Left cardiac atrium (tissue), 4 donors: Measurements from ENCODE around the gene ITPK1. TPM values are rescaled to one million over a fixed set of nuclear protein-coding genes. Genes with fewer than 3 reads are reported as not detected.
"Not testable (repeated sequence)": the region's sequence is repeated elsewhere in the genome, so short reads cannot be mapped to it uniquely, and the experiment has no call there.

Experiments
- ATAC-seq, 2 donors: fragments of 200-7000 bp; cut with Tn5 transposase; one replicate each; pipeline ENCODE4 v1.9.1; 2020; ENCODE audit warnings: mild to moderate bottlenecking in 2 of 2, moderate library complexity in 2 of 2
- DNase-seq: peaks from one replicate; pipeline ENCODE4 v3.0.0-alpha.2; 2020
- intact Hi-C, 2 donors: fragments of 100-400 bp; cut with DNase I; formaldehyde crosslinking; loops; one replicate each; pipeline versions ENCODE4 v1.14.1 to v1.15.1; 2022 to 2023
- total RNA-seq, 2 donors: library from RNA; stranded (reverse); fragmentation: NEBNext Ultra II Directional; extraction: Animal tissue kit (Norgen Biotek cat#: 25700); gene quantifications; one replicate each; pipeline ENCODE4 v1.2.1, GENCODE V29; 2021
- donor health status: DM: no; HTN: yes; CAD: no.
- donor health status: DM: no; HTN: yes; CAD: no; lungs with severe emphysema.
- donor health status: DM: yes; HTN: yes; CAD: no.
- donor health status: Dilated cardiomyopathy.

ITPK1 gene
- total RNA-seq, 2 donors from 2014 or later, result 92.0 to 99.9 TPM

- DNase-seq (peak; percentile 57), ATAC-seq (peak; percentile 76 to 80)
- intact Hi-C loops, result no loop called here
Observed at GRCh38 chr14:93073910-93074769, 41.6 kb downstream of the ITPK1 start.

DNA sequence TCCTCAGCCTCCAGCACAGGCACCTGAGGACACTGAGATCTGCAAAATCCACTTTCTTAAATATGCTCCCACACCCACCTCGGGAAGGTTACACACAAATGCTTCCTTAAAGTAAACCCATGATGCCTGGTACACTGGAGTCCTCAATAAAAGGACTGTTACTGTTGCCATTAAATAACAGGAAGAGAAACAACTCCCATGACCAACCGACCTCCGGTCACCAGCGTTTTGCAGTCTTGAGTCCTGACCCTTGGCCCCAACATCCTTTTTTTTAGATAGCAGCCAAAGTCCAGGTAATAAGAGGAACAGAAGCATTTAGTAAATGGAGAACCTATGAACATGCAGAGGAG lies 42.4 kb downstream of the ITPK1 start:
- intact Hi-C loops, result no loop called here
- ATAC-seq, result peak in 1 of 2 donors; percentile 4

DNA sequence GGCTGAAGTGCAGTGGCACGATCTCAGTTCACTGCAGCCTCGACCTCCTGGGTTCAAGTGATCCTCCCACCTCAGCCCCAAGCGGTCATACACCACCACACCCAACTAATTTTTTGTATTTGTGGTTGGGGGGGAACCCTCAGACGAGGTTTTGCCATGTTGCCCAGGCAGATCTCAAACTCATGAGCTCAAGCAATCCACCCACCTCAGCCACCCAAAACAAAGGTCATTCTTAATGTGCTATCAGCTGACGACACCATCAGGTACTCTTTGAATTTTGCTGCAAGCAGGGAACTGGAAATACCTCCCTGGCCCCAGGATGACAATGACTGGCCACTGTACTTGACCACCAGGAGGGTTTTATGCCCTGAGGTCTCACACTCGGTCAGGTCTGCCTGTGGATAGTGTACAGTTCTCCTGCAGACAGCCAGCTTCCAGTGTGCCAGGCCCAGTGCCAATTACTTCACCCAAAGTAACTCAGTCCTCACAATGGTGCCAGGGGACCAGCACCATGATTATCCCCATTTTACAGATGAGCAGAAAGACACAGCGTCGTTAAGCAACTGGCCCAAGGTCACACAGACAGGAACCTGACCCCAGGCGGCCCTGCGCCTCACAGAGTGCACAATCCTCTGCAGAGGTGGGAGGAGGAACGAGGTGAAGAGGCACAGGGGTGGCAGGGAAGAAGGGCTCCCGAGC lies 42.9 kb downstream of the ITPK1 start:
- no peak for ATAC-seq
- no peak for DNase-seq
- intact Hi-C loops, result no loop called here

More for the DNA sequence above, 42.4 kb downstream of the ITPK1 start:
- DNase-seq, result no peak

- DNase-seq (no peak), ATAC-seq (peak; percentile 17 to 40)
Observed at GRCh38 chr14:93068711-93069110, 47.0 kb downstream of the ITPK1 start.

GRCh38 chr14:93067088-93067487 lies 48.6 kb downstream of the ITPK1 start:
- intact Hi-C loops, result no loop called here
- no peak for ATAC-seq
- no peak for DNase-seq

More at GRCh38 chr14:93068711-93069110, 47.0 kb downstream of the ITPK1 start:
- intact Hi-C loops, result no loop called here

DNA sequence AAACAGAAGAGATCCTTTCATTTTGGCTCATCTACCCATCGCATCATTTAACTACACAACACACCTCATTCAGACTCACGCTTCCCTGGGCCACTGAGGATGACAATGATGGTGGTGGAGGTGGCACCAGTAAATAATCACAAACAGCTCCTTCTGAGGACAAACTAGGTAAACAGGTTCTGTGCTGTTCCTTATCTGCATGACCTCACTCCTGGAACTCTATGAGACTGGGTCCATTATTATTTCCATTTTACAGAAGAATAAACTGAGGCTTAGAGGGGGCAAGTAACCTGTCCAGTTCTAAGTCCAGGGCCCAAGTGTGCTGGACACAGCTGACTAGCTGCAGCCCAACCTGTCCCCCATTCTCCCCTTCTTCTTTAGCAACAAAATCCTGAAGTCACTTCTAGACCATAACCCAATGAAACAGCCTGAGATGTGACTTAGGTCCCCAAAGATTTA lies 50.4 kb downstream of the ITPK1 start:
- DNase-seq (no peak), ATAC-seq (no peak)
- intact Hi-C loops, result no loop called here

- ATAC-seq (peak; percentile 55 to 64), DNase-seq (no peak)
- intact Hi-C loops, result no loop called here
Observed at GRCh38 chr14:93064411-93065271, 51.1 kb downstream of the ITPK1 start.

- DNase-seq (no peak), ATAC-seq (no peak)
- intact Hi-C loops, result no loop called here
Observed at GRCh38 chr14:93063393-93063792, 52.3 kb downstream of the ITPK1 start.

DNA sequence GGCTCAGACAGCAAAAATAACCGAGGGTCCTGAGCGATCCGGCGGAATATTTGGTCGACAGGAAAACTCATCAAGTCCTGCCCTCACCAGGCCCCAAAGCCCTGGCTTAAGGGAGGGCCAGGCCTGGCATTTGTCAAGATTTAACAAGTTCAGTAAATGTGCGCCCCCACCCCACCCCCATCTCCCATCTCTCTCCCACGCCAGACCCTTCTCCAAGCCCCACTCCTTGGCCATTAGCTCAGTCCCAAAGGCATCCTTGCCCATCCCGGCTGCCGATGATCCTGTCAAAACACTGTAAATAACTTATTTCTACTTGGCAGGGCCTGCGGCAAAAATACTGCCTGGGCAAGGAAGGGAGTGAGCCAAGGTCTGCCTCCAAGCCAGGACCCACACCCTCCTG lies 52.8 kb downstream of the ITPK1 start:
- intact Hi-C loops, result no loop called here
- no peak for ATAC-seq

DNA sequence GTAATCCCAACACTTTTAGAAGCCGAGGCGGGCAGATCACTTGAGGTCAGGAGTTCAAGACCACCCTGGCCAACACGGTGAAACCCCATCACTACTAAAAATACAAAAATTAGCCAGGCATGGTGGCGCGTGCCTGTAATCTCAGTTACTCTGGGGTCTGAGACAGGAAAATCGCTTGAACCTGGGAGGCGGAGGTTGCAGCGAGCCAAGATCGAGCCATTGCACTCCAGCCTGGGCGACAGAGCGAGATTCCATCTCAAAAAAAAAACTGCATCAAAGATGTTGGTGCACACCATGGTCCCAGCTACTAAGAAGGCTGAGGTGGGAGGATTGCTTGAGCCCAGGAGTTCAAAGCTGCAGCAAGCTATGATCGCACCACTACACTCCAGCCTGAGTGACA lies 53.7 kb downstream of the ITPK1 start:
- intact Hi-C loops, DNase-seq, ATAC-seq: not testable (repeated sequence)

More for the DNA sequence above, 52.8 kb downstream of the ITPK1 start:
- DNase-seq, result no peak

DNA sequence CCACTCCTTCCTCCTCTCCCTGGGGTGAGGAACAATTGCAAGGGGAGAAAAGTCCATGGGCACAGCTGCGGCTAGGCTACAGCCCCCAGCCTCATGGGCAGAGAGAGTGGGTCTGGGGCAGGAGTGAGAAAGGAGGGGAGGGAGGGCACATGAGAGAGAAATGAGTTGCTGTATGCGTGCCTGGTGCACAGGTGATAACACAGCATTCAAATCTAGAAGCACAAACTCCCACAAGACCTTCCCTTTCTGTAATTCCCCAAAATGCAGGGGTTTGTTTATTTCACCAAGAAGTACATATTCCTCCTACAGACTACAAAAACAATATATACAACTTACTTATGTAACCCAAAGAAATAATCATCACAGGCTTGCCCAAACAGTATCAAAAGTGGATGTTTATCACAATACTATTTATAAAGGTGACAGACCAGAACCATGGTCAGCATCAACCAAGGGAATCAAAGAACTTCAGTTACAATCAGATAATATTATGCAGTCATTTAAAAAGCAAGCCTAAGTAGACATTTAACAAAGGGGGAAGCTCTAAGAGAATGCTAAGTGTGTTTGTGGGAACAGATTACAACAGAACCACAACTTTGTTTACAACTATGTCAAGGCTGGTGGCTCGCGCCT lies 54.2 kb downstream of the ITPK1 start:
- DNase-seq (no peak), ATAC-seq (no peak)
- intact Hi-C loops, result no loop called here

DNA sequence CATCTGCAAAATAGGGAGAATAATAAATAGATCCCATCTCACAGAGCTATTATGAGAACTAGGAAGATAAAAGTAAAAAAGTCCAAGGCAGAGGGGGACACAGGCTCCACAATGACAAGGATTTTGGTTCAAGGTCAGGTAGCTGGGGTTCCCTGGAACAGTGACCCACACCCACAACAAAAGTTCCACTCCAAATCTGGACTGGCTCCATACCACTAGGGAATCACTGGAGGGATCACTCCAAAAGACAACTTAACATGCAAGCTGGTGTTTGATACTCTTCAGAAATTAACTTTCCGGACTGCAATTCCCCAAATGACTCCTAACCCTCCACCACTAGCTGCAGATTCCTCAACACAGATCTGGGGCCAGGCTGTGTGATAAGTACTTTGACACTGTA lies 54.9 kb downstream of the ITPK1 start:
- no peak for ATAC-seq
- intact Hi-C loops, result no loop called here
- no peak for DNase-seq

DNA sequence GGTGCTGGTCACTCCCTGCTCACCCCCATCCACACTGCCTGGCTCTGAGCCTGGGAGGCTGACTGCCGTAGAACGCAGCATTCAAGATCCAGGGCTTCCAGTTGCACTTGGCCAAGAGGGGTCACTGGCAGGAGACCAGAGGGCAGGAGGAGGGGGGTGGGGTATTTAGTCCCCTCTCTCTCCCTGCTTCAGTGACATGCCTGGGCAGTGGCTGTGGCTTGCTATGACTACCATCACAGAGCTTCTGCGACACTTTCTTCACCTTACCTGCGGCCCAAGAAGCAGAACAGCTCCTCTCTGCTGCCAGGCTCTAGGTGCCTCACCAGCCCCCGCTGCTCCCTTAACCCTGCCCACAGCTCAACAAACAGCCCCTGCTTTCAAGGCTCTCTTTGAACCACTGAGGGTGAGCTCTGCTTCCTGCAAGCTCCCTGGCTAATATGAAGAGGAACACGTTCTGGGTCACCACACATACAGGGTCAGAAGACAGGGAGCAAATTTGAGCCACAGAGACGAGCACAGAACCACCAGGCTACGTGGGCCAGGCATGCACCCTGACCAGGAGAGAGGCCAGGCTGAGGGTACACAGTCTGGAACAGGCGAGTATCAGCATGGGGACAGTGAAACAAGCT lies 55.7 kb downstream of the ITPK1 start:
- DNase-seq, result no peak
- intact Hi-C loops, result no loop called here

DNA sequence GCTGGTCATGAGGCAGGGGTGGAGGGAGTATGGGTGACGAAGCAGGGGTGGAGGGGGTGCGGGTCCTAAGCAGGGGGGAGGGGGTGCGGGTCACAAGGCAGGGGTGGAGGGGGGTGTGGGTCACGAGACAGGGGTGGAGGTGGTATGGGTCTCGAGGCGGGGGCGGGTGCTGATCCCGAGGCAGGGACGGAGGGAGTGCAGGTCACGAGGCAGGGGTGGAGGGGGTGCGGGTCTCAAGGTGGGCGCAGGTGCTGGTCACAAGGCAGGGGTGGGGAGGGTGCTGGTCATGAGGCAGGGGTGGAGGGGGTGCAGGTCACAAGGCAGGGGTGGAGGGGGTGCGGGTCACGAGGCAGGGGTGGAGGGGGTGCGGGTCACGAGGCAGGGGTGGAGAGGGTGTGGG lies 56.5 kb downstream of the ITPK1 start:
- intact Hi-C loops, result no loop called here
- DNase-seq (no peak), ATAC-seq (no peak)

More for the DNA sequence above, 55.7 kb downstream of the ITPK1 start:
- ATAC-seq, result peak in 1 of 2 donors; percentile 10

DNA sequence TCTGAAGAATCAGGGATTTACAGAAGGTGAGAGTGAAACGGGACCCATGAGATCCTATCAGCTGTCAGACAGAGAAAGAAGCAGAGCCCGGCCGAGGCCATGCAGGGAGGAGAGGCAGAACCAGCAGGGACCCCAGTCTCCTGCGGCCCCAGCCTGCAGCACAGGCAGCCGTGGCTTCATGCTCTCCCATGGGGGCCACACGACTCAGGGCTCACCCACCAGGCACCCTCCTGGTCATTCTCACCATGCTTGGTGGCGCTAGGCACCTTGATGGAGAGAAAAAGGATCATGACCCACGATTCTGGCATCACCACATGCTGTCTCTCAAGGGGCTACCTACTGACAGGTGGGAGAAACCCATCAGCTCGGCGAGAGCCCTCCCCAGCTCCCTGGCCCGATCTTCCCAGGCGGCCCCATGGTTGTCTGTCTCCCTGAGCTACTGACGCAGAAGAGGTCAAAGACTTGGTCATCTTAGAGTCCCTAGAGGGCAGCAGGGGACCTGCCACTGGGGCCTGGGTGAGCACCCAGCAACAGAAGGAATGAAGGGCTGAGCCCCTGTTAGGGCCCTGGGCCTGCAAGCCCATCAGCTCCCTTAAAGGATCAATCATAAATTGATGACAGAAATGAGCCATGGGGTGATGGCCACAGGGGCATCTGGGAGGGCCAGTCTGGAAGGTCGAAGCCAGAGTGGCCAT lies 58.0 kb downstream of the ITPK1 start:
- DNase-seq (no peak), ATAC-seq (no peak)
- intact Hi-C loops, result no loop called here

GRCh38 chr14:93056840-93057585 lies 58.7 kb downstream of the ITPK1 start:
- intact Hi-C loops, result no loop called here
- no peak for DNase-seq
- ATAC-seq, result peak; percentile 27 to 82

DNA sequence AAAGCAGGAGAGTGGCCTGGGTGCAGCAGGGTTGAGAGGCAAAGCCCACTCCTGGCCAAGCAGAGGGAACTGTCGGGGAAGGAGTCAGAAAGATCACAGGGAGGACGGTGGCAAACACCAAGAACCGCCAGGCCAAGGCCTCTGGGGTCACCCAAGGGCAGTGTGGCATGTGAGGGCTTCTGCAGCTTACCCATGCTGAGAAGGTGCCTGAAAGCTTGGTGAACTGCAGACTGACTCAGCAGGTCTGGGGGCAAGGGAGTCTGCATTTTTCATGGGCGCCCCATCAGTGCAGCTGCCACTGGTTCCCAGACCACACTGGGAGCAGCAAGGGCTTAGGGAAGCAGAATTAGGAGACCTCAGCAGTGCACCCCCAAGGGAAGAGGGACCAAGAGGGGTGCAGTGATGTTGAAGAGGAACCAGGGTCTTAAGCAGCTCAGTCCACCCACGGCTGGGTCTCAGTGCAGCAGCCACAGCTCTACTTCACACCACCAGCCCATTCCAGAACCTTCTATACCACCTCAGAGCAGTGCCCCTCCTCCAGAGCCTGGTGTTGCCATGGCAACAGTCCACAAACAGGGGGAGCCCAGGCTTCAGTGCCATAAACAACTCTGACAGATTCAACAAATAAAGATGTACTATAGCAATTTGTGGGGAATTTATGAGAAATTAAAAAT lies 59.4 kb downstream of the ITPK1 start:
- DNase-seq, result no peak
- ATAC-seq, result no peak
- intact Hi-C loops, result no loop called here
